K562 (cell line): Measurements from ENCODE around the gene SPATC1L.

Source experiments
- ESRRA ChIP-seq: fragments of 450-650 bp; IDR thresholded peaks from 2 replicates; pipeline ENCODE4 v1.6.1; 2014; ENCODE audit warnings: low read depth, mild to moderate bottlenecking, moderate library complexity, borderline replicate concordance
- FIP1L1 ChIP-seq: fragments of 200-400 bp; formaldehyde crosslinking; IDR thresholded peaks from 2 replicates; pipeline ENCODE4 v1.6.1; 2018; ENCODE audit warnings: mild to moderate bottlenecking, low read depth, low read length; ENCODE audit not compliant: poor library complexity, severe bottlenecking
- FOXK2 ChIP-seq, 2 experiments: fragments of 450-650 bp; IDR thresholded peaks in 1 of 2; conservative IDR thresholded peaks in 1 of 2; 2 replicates each; pipeline ENCODE4 v1.6.1; 2016; ENCODE audit warnings: low read depth in 2 of 2, mild to moderate bottlenecking in 1 of 2
- POLR2A ChIP-seq: fragments of 450-650 bp; conservative IDR thresholded peaks from 2 replicates; pipeline ENCODE4 v1.6.1; 2016

DNA sequence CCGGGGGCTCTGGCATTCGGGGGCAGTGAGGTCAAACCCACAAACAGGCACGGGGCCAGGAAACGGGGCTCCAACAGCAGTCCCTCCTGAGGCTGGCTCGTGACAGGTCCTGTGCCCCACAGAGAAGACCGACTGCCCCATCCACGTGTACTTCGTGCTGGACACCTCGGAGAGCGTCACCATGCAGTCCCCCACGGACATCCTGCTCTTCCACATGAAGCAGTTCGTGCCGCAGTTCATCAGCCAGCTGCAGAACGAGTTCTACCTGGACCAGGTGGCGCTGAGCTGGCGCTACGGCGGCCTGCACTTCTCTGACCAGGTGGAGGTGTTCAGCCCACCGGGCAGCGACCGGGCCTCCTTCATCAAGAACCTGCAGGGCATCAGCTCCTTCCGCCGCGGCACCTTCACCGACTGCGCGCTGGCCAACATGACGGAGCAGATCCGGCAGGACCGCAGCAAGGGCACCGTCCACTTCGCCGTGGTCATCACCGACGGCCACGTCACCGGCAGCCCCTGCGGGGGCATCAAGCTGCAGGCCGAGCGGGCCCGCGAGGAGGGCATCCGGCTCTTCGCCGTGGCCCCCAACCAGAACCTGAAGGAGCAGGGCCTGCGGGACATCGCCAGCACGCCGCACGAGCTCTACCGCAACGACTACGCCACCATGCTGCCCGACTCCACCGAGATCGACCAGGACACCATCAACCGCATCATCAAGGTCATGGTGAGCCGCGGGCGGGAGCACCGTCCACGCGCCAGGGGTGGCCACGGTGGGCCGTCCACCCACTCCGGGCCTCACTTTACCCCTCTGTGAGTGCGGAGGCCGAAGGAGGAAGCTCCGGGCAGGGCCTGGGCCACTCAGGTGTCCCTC is 72.2 kb downstream of the SPATC1L start:
- TF ChIP-seq FOXK2 (conservative IDR thresholded peaks at IDR 0.05 in 1 of 2, IDR thresholded peaks at IDR 0.05 in 1 of 2; ENCODE audit: low read depth in 2 of 2) (no peak), POLR2A (no peak), ESRRA (no peak), FIP1L1 (no peak)
